Ishikawa (cell line): ENCODE measurements around the gene UNCX.

Experiments used
- CEBPB ChIP-seq: IDR thresholded peaks from 2 replicates; pipeline ENCODE4 v1.6.1; 2012
- CREB1 ChIP-seq: IDR thresholded peaks from 2 replicates; pipeline ENCODE4 v1.6.1; 2012; ENCODE audit warnings: low read depth
- EGR1 ChIP-seq: IDR thresholded peaks from 2 replicates; pipeline ENCODE4 v1.6.1; 2012
- EP300 ChIP-seq: IDR thresholded peaks from 2 replicates; pipeline ENCODE4 v1.6.1; 2012; ENCODE audit warnings: borderline replicate concordance
- FOXM1 ChIP-seq: IDR thresholded peaks from 2 replicates; pipeline ENCODE4 v1.6.1; 2012; ENCODE audit warnings: low read depth, borderline replicate concordance
- NFIC ChIP-seq: IDR thresholded peaks from 2 replicates; pipeline ENCODE4 v1.6.1; 2012
- RAD21 ChIP-seq: IDR thresholded peaks from 2 replicates; pipeline ENCODE4 v1.6.1; 2012; ENCODE audit warnings: low read depth
- TAF1 ChIP-seq: IDR thresholded peaks from 2 replicates; pipeline ENCODE4 v1.6.1; 2012; ENCODE audit warnings: low read depth, mild to moderate bottlenecking
- TCF12 ChIP-seq: IDR thresholded peaks from 2 replicates; pipeline ENCODE4 v1.6.1; 2012; ENCODE audit warnings: low read depth
- TEAD4 ChIP-seq: IDR thresholded peaks from 2 replicates; pipeline ENCODE4 v1.6.1; 2012
- YY1 ChIP-seq: IDR thresholded peaks from 2 replicates; pipeline ENCODE4 v1.6.1; 2012; ENCODE audit warnings: low read depth
- ZBTB7A ChIP-seq: IDR thresholded peaks from 2 replicates; pipeline ENCODE4 v1.6.1; 2012; ENCODE audit warnings: low read depth
- TF ChIP-seq, protein P1 (sequence below): IDR thresholded peaks from 2 replicates; pipeline ENCODE4 v1.6.1; 2012
- TF ChIP-seq, protein P2 (sequence below): IDR thresholded peaks from 2 replicates; pipeline ENCODE4 v1.6.1; 2012; ENCODE audit warnings: low read depth, mild to moderate bottlenecking
- TF ChIP-seq, protein P3 (sequence below): IDR thresholded peaks from 2 replicates; pipeline ENCODE4 v1.6.1; 2012

Gene UNCX

GRCh38 chr7:1241603-1242255, 9.1 kb downstream of the UNCX start:
- TF ChIP-seq, protein P1, sequence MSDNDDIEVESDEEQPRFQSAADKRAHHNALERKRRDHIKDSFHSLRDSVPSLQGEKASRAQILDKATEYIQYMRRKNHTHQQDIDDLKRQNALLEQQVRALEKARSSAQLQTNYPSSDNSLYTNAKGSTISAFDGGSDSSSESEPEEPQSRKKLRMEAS = no peak
- TF ChIP-seq YY1 (no peak), FOXM1 (no peak), EGR1 (no peak), TCF12 (no peak), ZBTB7A (no peak), EP300 (no peak), RAD21 (no peak), TAF1 (no peak), CEBPB (no peak), NFIC (no peak), TEAD4 (no peak), CREB1 (no peak)
- TF ChIP-seq, protein P2, sequence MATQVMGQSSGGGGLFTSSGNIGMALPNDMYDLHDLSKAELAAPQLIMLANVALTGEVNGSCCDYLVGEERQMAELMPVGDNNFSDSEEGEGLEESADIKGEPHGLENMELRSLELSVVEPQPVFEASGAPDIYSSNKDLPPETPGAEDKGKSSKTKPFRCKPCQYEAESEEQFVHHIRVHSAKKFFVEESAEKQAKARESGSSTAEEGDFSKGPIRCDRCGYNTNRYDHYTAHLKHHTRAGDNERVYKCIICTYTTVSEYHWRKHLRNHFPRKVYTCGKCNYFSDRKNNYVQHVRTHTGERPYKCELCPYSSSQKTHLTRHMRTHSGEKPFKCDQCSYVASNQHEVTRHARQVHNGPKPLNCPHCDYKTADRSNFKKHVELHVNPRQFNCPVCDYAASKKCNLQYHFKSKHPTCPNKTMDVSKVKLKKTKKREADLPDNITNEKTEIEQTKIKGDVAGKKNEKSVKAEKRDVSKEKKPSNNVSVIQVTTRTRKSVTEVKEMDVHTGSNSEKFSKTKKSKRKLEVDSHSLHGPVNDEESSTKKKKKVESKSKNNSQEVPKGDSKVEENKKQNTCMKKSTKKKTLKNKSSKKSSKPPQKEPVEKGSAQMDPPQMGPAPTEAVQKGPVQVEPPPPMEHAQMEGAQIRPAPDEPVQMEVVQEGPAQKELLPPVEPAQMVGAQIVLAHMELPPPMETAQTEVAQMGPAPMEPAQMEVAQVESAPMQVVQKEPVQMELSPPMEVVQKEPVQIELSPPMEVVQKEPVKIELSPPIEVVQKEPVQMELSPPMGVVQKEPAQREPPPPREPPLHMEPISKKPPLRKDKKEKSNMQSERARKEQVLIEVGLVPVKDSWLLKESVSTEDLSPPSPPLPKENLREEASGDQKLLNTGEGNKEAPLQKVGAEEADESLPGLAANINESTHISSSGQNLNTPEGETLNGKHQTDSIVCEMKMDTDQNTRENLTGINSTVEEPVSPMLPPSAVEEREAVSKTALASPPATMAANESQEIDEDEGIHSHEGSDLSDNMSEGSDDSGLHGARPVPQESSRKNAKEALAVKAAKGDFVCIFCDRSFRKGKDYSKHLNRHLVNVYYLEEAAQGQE = no peak
- TF ChIP-seq, protein P3, sequence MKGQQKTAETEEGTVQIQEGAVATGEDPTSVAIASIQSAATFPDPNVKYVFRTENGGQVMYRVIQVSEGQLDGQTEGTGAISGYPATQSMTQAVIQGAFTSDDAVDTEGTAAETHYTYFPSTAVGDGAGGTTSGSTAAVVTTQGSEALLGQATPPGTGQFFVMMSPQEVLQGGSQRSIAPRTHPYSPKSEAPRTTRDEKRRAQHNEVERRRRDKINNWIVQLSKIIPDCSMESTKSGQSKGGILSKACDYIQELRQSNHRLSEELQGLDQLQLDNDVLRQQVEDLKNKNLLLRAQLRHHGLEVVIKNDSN = no peak

- no peak for TF ChIP-seq YY1
- TF ChIP-seq, protein P2 = no peak
- no peak for TF ChIP-seq ZBTB7A
- no peak for TF ChIP-seq FOXM1
- TF ChIP-seq, protein P3 = no peak
- no peak for TF ChIP-seq TCF12
- no peak for TF ChIP-seq CEBPB
- no peak for TF ChIP-seq TAF1
These were observed 9.6 kb downstream of the UNCX start for GRCh38 chr7:1242256-1242605.

DNA sequence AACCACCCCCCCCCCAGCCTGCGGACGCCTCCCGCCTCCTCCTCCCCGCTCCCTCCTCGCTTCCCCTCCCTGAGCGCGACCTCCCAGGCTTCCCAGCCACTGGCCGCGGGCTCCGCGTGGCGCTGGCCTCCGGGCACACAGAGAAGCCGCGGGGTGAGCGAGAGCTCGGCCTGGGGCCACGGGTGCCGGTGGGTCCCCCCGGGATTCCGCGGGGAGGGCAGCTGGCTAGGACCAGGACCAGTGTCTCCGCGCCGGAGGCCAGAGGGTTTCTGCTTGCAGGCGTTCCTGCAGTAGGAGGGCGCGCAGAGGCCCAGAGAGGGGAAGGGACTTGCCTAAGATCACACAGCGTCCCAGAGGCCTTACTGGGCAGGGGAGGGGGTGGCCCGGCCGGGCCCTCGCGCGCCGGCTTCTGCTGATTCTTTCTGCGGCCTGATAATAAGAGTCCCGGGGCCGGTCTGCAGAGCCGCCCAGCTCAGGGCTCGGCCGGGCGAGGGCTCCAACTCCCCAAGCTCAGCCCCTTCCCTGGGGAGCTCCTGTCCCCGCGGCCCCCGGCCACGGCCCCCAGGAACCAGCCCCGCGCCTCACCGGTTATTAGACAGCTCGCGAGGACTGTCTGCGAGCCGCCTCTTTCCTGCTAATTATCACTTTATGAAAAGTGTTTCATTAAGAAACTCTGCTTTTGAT, 10.1 kb downstream of the UNCX start:
- no peak for TF ChIP-seq TAF1
- no peak for TF ChIP-seq FOXM1
- no peak for TF ChIP-seq EP300
- TF ChIP-seq ZBTB7A = no peak
- TF ChIP-seq YY1 = no peak
- no peak for TF ChIP-seq EGR1
- no peak for TF ChIP-seq TEAD4
- no peak for TF ChIP-seq CEBPB
- no peak for TF ChIP-seq TCF12
- TF ChIP-seq, protein P1 = no peak
- TF ChIP-seq, protein P3 = no peak
- TF ChIP-seq, protein P2 = no peak
- TF ChIP-seq RAD21 = no peak
- TF ChIP-seq CREB1 = no peak
- TF ChIP-seq NFIC = no peak
